Trophoblast cell (in vitro differentiated cells and primary cell): ENCODE data around the gene EPHA3.

ENCODE experiments used
- DNase-seq, 2 donors: peaks; one replicate each; pipeline ENCODE4 v3.0.0-alpha.2; 2016
- H2AFZ ChIP-seq: 2 replicates; pipeline ENCODE4 v1.6.1; 2013; ENCODE audit warnings: low read length, moderate library complexity, mild to moderate bottlenecking; ENCODE audit not compliant: insufficient read depth, poor library complexity
- H2AK5ac ChIP-seq: 2 replicates; pipeline ENCODE4 v1.6.1; 2013; ENCODE audit warnings: mild to moderate bottlenecking, low read length
- H2BK120ac ChIP-seq: 2 replicates; pipeline ENCODE4 v1.6.1; 2013; ENCODE audit warnings: low read length, mild to moderate bottlenecking, moderate library complexity; ENCODE audit not compliant: insufficient read depth, poor library complexity
- H2BK12ac ChIP-seq: 2 replicates; pipeline ENCODE4 v1.6.1; 2013; ENCODE audit warnings: mild to moderate bottlenecking, low read length, moderate library complexity
- H2BK5ac ChIP-seq: 2 replicates; pipeline ENCODE4 v1.6.1; 2013; ENCODE audit warnings: low read length, low read depth, moderate library complexity, mild to moderate bottlenecking; ENCODE audit not compliant: poor library complexity
- H3K14ac ChIP-seq: 2 replicates; pipeline ENCODE4 v1.6.1; 2013; ENCODE audit warnings: mild to moderate bottlenecking, low read length
- H3K18ac ChIP-seq: 2 replicates; pipeline ENCODE4 v1.6.1; 2013; ENCODE audit warnings: mild to moderate bottlenecking, low read length
- H3K23ac ChIP-seq: 2 replicates; pipeline ENCODE4 v1.6.1; 2013; ENCODE audit warnings: low read length
- H3K27ac ChIP-seq: 2 replicates; pipeline ENCODE4 v1.5.1; 2013; ENCODE audit warnings: low read depth, mild to moderate bottlenecking, inconsistent platforms, low read length, moderate library complexity
- H3K27me3 ChIP-seq: 2 replicates; pipeline ENCODE4 v1.6.1; 2013; ENCODE audit warnings: inconsistent platforms, mild to moderate bottlenecking, low read length, moderate library complexity; ENCODE audit not compliant: insufficient read depth
- H3K36me3 ChIP-seq, 2 experiments: 1 replicate in 1 of 2; 2 replicates in 1 of 2; pipeline ENCODE4 v1.6.1; 2013; ENCODE audit warnings: low read length in 2 of 2, mild to moderate bottlenecking in 2 of 2, moderate library complexity in 1 of 2; ENCODE audit not compliant: insufficient read depth in 2 of 2, control insufficient read depth in 1 of 2
- H3K4ac ChIP-seq: 2 replicates; pipeline ENCODE4 v1.6.1; 2013; ENCODE audit warnings: low read depth, mild to moderate bottlenecking, low read length, moderate library complexity
- H3K4me1 ChIP-seq, 2 experiments: 1 replicate in 1 of 2; 2 replicates in 1 of 2; pipeline ENCODE4 v1.6.1; 2013; ENCODE audit warnings: low read length in 2 of 2, mild to moderate bottlenecking in 2 of 2, moderate library complexity in 1 of 2; ENCODE audit not compliant: insufficient read depth in 2 of 2, control insufficient read depth in 1 of 2
- H3K4me2 ChIP-seq: 2 replicates; pipeline ENCODE4 v1.6.1; 2013; ENCODE audit warnings: inconsistent platforms, mild to moderate bottlenecking, low read length, moderate library complexity
- H3K4me3 ChIP-seq: 2 replicates; pipeline ENCODE4 v1.5.1; 2013; ENCODE audit warnings: mild to moderate bottlenecking, low read depth, low read length, inconsistent platforms
- H3K79me1 ChIP-seq: one replicate; pipeline ENCODE4 v1.6.1; 2013; ENCODE audit warnings: low read length
- H3K79me2 ChIP-seq: 2 replicates; pipeline ENCODE4 v1.6.1; 2013; ENCODE audit warnings: low read length, mild to moderate bottlenecking; ENCODE audit not compliant: control insufficient read depth, insufficient read depth, poor library complexity
- H3K9ac ChIP-seq: 2 replicates; pipeline ENCODE4 v1.6.1; 2013; ENCODE audit warnings: mild to moderate bottlenecking, low read length
- H3K9me3 ChIP-seq: 2 replicates; pipeline ENCODE4 v1.6.1; 2013; ENCODE audit warnings: low read depth, mild to moderate bottlenecking, control low read depth, inconsistent platforms, low read length; ENCODE audit not compliant: insufficient read depth
- H4K12ac ChIP-seq: 2 replicates; pipeline ENCODE4 v1.6.1; 2013; ENCODE audit warnings: low read depth, mild to moderate bottlenecking, low read length, moderate library complexity
- H4K8ac ChIP-seq: 2 replicates; pipeline ENCODE4 v1.6.1; 2013; ENCODE audit warnings: low read depth, mild to moderate bottlenecking, low read length, moderate library complexity
- H4K91ac ChIP-seq: one replicate; pipeline ENCODE4 v1.6.1; 2013; ENCODE audit warnings: low read depth, mild to moderate bottlenecking, low read length, moderate library complexity
- WGBS: extraction: QIAGEN DNeasy Blood & Tissue Kit; methylation state at CpG from one replicate; pipeline ENCODE4 v1.1.7; 2013; ENCODE audit warnings: missing lambda C conversion rate; ENCODE audit not compliant: insufficient read length, insufficient coverage; ENCODE audit errors: extremely low coverage; 5-methylcytosine and 5-hydroxymethylcytosine counted together

Gene EPHA3

GRCh38 chr3:89280822-89281365, 173.5 kb downstream of the EPHA3 start:
- Histone ChIP-seq H2AFZ (no peak overlapping the region), H3K14ac (no peak overlapping the region), H2BK5ac (no peak overlapping the region), H3K79me2 (no peaks in the 10 kb centered on the region), H3K9ac (no peak overlapping the region), H2AK5ac (no peak overlapping the region), H3K9me3 (no peaks in the 10 kb centered on the region), H4K12ac (no peak overlapping the region), H3K27ac (no peak overlapping the region), H4K8ac (no peak overlapping the region), H3K4ac (no peak overlapping the region), H3K36me3 (no peaks in the 10 kb centered on the region), H3K18ac (no peak overlapping the region), H3K4me1 (no peaks in the 10 kb centered on the region), H3K23ac (no peak overlapping the region), H2BK120ac (no peak overlapping the region), H3K4me2 (no peak overlapping the region), H3K27me3 (no peaks in the 10 kb centered on the region), H3K79me1 (no peaks in the 10 kb centered on the region), H2BK12ac (no peak overlapping the region), H3K4me3 (no peak overlapping the region), H4K91ac (no peak overlapping the region)
- no peak for DNase-seq
- WGBS: no CpG with 5 or more reads among the region's 11 CpGs

- Histone ChIP-seq H3K4me2 (no peak overlapping the region), H2BK120ac (no peak overlapping the region), H4K12ac (no peak overlapping the region), H4K91ac (no peak overlapping the region), H3K4me3 (no peak overlapping the region), H3K18ac (no peak overlapping the region), H3K27me3 (no peaks in the 10 kb centered on the region), H4K8ac (no peak overlapping the region), H2AFZ (no peak overlapping the region), H3K79me1 (no peaks in the 10 kb centered on the region), H3K79me2 (no peaks in the 10 kb centered on the region), H3K27ac (no peak overlapping the region), H2AK5ac (no peak overlapping the region), H3K4me1 (no peaks in the 10 kb centered on the region), H3K4ac (no peak overlapping the region), H2BK5ac (no peak overlapping the region), H2BK12ac (no peak overlapping the region), H3K36me3 (no peaks in the 10 kb centered on the region), H3K9me3 (no peaks in the 10 kb centered on the region), H3K9ac (no peak overlapping the region), H3K14ac (no peak overlapping the region), H3K23ac (no peak overlapping the region)
- no peak for DNase-seq
- WGBS: no CpG with 5 or more reads among the region's 1 CpG
These were observed 180.6 kb downstream of the EPHA3 start for GRCh38 chr3:89287902-89288508.

- H3K4me2 ChIP-seq: no peak overlapping the region
- H2AFZ ChIP-seq: no peak overlapping the region
- H3K79me2 ChIP-seq: no peaks in the 10 kb centered on the region
- H2BK5ac ChIP-seq: no peak overlapping the region
- H2BK12ac ChIP-seq: no peak overlapping the region
- no peak overlapping the region for H3K27ac ChIP-seq
- H3K36me3 ChIP-seq: no peaks in the 10 kb centered on the region
- no peaks in the 10 kb centered on the region for H3K27me3 ChIP-seq
- no peak overlapping the region for H2BK120ac ChIP-seq
- no peaks in the 10 kb centered on the region for H3K4me1 ChIP-seq
- no peak overlapping the region for H4K12ac ChIP-seq
- H3K4me3 ChIP-seq: no peak overlapping the region
- H3K23ac ChIP-seq: no peak overlapping the region
- DNase-seq: no peak
- no peak overlapping the region for H3K18ac ChIP-seq
- no peak overlapping the region for H4K8ac ChIP-seq
- H3K9me3 ChIP-seq: no peaks in the 10 kb centered on the region
- no CpG with 5 or more reads among the region's 5 CpGs for WGBS
- H4K91ac ChIP-seq: no peak overlapping the region
- no peak overlapping the region for H3K14ac ChIP-seq
- no peaks in the 10 kb centered on the region for H3K79me1 ChIP-seq
- no peak overlapping the region for H3K9ac ChIP-seq
- H3K4ac ChIP-seq: no peak overlapping the region
- H2AK5ac ChIP-seq: no peak overlapping the region
These were observed 182.3 kb downstream of the EPHA3 start for GRCh38 chr3:89289574-89290190.

GRCh38 chr3:89297199-89297598, 189.8 kb downstream of the EPHA3 start:
- DNase-seq: no peak
- Histone ChIP-seq H3K14ac (no peak overlapping the region), H4K8ac (no peak overlapping the region), H3K9me3 (no peaks in the 10 kb centered on the region), H3K4me2 (no peak overlapping the region), H3K4ac (no peak overlapping the region), H3K36me3 (no peaks in the 10 kb centered on the region), H3K79me1 (no peaks in the 10 kb centered on the region), H3K4me3 (no peak overlapping the region), H4K91ac (no peak overlapping the region), H2AK5ac (no peak overlapping the region), H3K23ac (no peak overlapping the region), H3K9ac (no peak overlapping the region), H3K4me1 (no peaks in the 10 kb centered on the region), H2BK5ac (no peak overlapping the region), H3K79me2 (no peaks in the 10 kb centered on the region), H2BK12ac (no peak overlapping the region), H3K18ac (no peak overlapping the region), H3K27me3 (no peaks in the 10 kb centered on the region), H3K27ac (no peak overlapping the region), H2BK120ac (no peak overlapping the region), H4K12ac (no peak overlapping the region), H2AFZ (no peak overlapping the region)
- WGBS: no CpG with 5 or more reads among the region's 1 CpG
